OCI-LY3 (cell line): ENCODE measurements around the gene BLTP3B.

ENCODE experiments used
- EZH2phosphoT487 ChIP-seq: fragments of 200-600 bp; shearing (Covaris generic); IDR thresholded peaks from 2 replicates; pipeline ENCODE4 v1.6.1; 2018; ENCODE audit warnings: antibody characterized with exemption, mixed run types, low read depth
- TF ChIP-seq, protein P1 (sequence below): fragments of 200-600, 300-600 bp; sonication (generic); IDR thresholded peaks from 2 replicates; pipeline ENCODE4 v1.5.1; 2014; ENCODE audit warnings: antibody characterized with exemption, low read length, low read depth

DNA sequence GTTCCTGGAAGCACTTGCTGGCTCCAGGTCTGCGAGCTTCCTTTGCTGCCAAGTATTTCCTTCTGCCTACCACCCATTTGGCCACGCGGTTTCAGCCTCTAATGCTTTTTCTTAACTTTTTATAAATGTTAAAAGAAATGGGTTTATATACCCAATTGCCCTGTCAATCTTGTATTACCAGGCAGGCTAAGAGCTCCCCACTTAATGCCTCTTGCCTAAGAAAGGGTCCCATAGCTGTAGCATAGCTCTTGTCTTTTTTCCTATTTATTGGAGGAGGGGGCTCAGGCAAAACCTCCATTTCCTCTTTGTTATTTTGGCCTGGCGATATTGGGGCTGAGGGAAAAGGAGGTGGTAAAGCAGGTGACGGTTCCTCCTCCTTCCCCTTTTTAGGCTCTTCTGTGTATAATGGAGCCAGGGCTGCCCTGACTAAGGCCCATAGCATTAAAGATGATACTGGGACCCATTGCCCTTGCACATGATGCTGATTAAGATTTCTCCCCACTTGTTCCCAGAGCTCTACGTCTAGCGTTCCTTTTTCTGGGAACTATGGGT lies 21.6 kb upstream of the BLTP3B start:
- TF ChIP-seq, protein P1, sequence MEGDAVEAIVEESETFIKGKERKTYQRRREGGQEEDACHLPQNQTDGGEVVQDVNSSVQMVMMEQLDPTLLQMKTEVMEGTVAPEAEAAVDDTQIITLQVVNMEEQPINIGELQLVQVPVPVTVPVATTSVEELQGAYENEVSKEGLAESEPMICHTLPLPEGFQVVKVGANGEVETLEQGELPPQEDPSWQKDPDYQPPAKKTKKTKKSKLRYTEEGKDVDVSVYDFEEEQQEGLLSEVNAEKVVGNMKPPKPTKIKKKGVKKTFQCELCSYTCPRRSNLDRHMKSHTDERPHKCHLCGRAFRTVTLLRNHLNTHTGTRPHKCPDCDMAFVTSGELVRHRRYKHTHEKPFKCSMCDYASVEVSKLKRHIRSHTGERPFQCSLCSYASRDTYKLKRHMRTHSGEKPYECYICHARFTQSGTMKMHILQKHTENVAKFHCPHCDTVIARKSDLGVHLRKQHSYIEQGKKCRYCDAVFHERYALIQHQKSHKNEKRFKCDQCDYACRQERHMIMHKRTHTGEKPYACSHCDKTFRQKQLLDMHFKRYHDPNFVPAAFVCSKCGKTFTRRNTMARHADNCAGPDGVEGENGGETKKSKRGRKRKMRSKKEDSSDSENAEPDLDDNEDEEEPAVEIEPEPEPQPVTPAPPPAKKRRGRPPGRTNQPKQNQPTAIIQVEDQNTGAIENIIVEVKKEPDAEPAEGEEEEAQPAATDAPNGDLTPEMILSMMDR, result no peak
- no peak for TF ChIP-seq EZH2phosphoT487
